Testis (tissue), 3 donors: ENCODE measurements around the gene ANTXR1. TPM values are rescaled to one million over a fixed set of nuclear protein-coding genes. Genes with fewer than 3 reads are reported as not detected.
"Not testable (repeated sequence)": the region's sequence is repeated elsewhere in the genome, so short reads cannot be mapped to it uniquely, and the experiment has no call there.

ENCODE experiments used
- DNase-seq: peaks from one replicate; pipeline ENCODE4 v3.0.0-alpha.2; 2019
- H3K27ac ChIP-seq, 2 donors: fragments of 200-600 bp; sonication (generic); one replicate each; pipeline ENCODE4 v1.5.1; 2019
- H3K27me3 ChIP-seq: fragments of 200-600 bp; sonication (generic); one replicate; pipeline ENCODE4 v1.5.1; 2019
- H3K36me3 ChIP-seq: fragments of 200-600 bp; sonication (generic); one replicate; pipeline ENCODE4 v1.5.1; 2017; ENCODE audit warnings: low read depth; ENCODE audit errors: missing control alignments
- H3K4me1 ChIP-seq: fragments of 200-600 bp; sonication (generic); one replicate; pipeline ENCODE4 v1.5.1; 2019
- H3K4me3 ChIP-seq, 2 donors: fragments of 200-600 bp; sonication (generic); one replicate each; pipeline ENCODE4 v1.5.1; 2017 to 2019
- H3K9me3 ChIP-seq: fragments of 200-600 bp; sonication (generic); one replicate; pipeline ENCODE4 v1.5.1; 2017
- POLR2A ChIP-seq: fragments of 450-650 bp; IDR thresholded peaks from one replicate; pipeline ENCODE4 v1.6.1; 2017; ENCODE audit warnings: antibody characterized with exemption, mild to moderate bottlenecking, moderate library complexity
- WGBS, 2 donors: methylation state at CpG; one replicate each; pipeline ENCODE4 v1.1.5; 2018; 5-methylcytosine and 5-hydroxymethylcytosine counted together
- intact Hi-C: fragments of 100-400 bp; cut with DNase I; formaldehyde crosslinking; loops from one replicate; pipeline ENCODE4 v1.15.1; 2023; ENCODE audit warnings: low total_unique reads
- polyA plus RNA-seq: library from polyadenylated mRNA; stranded (reverse); fragments of 350-450 nt; fragmentation: Illumina TruSeq; extraction: RNeasy Lipid Tissue Mini Kit (QIAGEN cat#74804); gene quantifications from one replicate; pipeline ENCODE4 v1.2.3, GENCODE V29; 2014; ENCODE audit warnings: low read depth, low replicate concordance; ENCODE audit not compliant: insufficient read depth
- total RNA-seq, 2 donors: library from RNA; depleted of rRNA; stranded (reverse); fragments of >200 nt; gene quantifications; one replicate each; pipeline ENCODE4 v1.2.3, GENCODE V29; 2016
- TF ChIP-seq, protein P1 (sequence below), 3 experiments: fragments of 450-650 bp in 2 of 3; fragments of 200-600 bp in 1 of 3; sonication (generic) in 1 of 3; IDR thresholded peaks; one replicate each; pipeline ENCODE4 v1.5.1; 2016 to 2019; ENCODE audit warnings: antibody characterized with exemption in 3 of 3, mild to moderate bottlenecking in 2 of 3, moderate library complexity in 1 of 3

ANTXR1 gene
- total and polyA plus RNA-seq, 3 donors from 2014 or later: 16.6 to 35.7 (median 20.1) TPM

DNA sequence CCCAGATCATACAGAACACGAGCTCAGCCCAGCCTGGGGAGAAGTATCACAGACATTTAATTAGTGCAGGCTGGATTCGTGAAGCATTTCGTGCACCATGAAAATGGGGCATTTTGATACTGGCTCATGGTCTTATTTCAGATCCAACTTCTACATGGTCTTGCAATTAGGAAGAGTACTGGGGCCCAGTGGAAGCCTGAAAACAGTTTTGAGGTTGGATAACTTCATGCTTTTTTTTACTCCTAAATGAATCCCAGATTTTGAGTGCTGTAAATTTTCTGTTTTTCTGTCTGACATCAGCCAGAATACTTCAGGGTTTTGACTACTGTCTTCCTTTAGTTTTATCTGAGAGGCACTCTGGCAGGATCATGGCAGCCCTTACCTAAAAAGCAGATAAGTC lies 213.9 kb downstream of the ANTXR1 start:
- Histone ChIP-seq H3K27me3 (no peaks in the 10 kb centered on the region), H3K9me3 (no peaks in the 10 kb centered on the region), H3K4me3 (no peak overlapping the region), H3K4me1 (peaks cover 7% of the 10 kb centered on the region), H3K27ac (no peak overlapping the region), H3K36me3 (no peaks in the 10 kb centered on the region)
- TF ChIP-seq POLR2A: no peak
- TF ChIP-seq, protein P1, sequence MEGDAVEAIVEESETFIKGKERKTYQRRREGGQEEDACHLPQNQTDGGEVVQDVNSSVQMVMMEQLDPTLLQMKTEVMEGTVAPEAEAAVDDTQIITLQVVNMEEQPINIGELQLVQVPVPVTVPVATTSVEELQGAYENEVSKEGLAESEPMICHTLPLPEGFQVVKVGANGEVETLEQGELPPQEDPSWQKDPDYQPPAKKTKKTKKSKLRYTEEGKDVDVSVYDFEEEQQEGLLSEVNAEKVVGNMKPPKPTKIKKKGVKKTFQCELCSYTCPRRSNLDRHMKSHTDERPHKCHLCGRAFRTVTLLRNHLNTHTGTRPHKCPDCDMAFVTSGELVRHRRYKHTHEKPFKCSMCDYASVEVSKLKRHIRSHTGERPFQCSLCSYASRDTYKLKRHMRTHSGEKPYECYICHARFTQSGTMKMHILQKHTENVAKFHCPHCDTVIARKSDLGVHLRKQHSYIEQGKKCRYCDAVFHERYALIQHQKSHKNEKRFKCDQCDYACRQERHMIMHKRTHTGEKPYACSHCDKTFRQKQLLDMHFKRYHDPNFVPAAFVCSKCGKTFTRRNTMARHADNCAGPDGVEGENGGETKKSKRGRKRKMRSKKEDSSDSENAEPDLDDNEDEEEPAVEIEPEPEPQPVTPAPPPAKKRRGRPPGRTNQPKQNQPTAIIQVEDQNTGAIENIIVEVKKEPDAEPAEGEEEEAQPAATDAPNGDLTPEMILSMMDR (IDR thresholded peaks at IDR 0.05): no peak
- DNase-seq: no peak
- intact Hi-C loops: no loop called here
- 91 to 94% methylated on average over 3 of the region's 3 CpGs for WGBS, 2 donors

GRCh38 chr2:69227716-69228115 lies 214.7 kb downstream of the ANTXR1 start:
- Histone ChIP-seq H3K36me3 (no peaks in the 10 kb centered on the region), H3K9me3 (no peaks in the 10 kb centered on the region), H3K4me1 (peaks cover 3% of the 10 kb centered on the region), H3K27ac (no peak overlapping the region), H3K27me3 (no peaks in the 10 kb centered on the region), H3K4me3 (no peak overlapping the region)
- DNase-seq: no peak
- TF ChIP-seq, protein P1 (IDR thresholded peaks at IDR 0.05): no peak
- no peak for TF ChIP-seq POLR2A
- intact Hi-C loops: no loop called here

- H3K36me3 ChIP-seq, intact Hi-C loops, H3K4me1 ChIP-seq, H3K9me3 ChIP-seq, H3K27me3 ChIP-seq, DNase-seq, H3K4me3 ChIP-seq, H3K27ac ChIP-seq: not testable (repeated sequence)
- WGBS, 2 donors: 85 to 86% methylated on average over 1 of the region's 1 CpG
Observed at GRCh38 chr2:69230946-69231345, 218.0 kb downstream of the ANTXR1 start.

GRCh38 chr2:69231612-69232277 lies 218.8 kb downstream of the ANTXR1 start:
- no peak for DNase-seq
- intact Hi-C loops: no loop called here
- 78 to 80% methylated on average over 6 of the region's 6 CpGs for WGBS, 2 donors
- no peaks in the 10 kb centered on the region for H3K4me1 ChIP-seq
- no peak overlapping the region for H3K27ac ChIP-seq
- no peak for TF ChIP-seq POLR2A
- TF ChIP-seq, protein P1 (IDR thresholded peaks at IDR 0.05): no peak
- H3K27me3 ChIP-seq: no peaks in the 10 kb centered on the region
- H3K9me3 ChIP-seq: no peaks in the 10 kb centered on the region
- no peak overlapping the region for H3K4me3 ChIP-seq
- no peaks in the 10 kb centered on the region for H3K36me3 ChIP-seq

GRCh38 chr2:69235835-69236234 lies 222.9 kb downstream of the ANTXR1 start:
- H3K9me3 ChIP-seq, intact Hi-C loops, H3K4me3 ChIP-seq, DNase-seq, H3K27ac ChIP-seq, H3K27me3 ChIP-seq, H3K36me3 ChIP-seq, H3K4me1 ChIP-seq: not testable (repeated sequence)
- 96 to 97% methylated on average over 4 of the region's 4 CpGs for WGBS, 2 donors

DNA sequence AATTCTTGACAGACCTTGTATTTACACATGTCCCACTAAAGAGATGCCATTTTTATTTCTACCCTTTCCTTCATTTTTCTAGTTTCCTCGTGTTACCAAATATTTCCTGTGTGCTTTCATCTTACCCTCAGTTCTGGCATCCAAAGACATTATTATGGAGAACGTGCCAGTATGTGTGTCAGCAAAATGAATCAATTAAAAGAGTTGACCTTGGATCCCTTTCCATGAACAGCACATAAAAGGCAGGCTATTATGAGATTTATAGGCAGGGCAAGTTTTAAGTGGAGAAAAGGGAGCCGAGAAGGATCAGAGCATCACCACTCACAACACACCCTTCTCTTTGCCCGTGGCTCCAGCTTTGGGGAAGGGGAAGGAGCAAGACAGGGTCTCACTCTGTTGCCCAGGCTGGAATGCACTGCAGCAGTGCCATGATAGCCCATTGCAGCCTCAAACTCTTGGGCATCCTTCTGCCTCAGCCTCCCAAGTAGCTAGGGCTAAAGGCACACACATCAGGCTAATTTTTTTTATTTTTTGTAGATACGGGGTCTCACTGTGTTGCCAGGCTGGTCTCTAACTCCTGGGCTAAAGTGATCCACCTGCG lies 224.2 kb downstream of the ANTXR1 start:
- intact Hi-C loops: no loop called here
- Histone ChIP-seq H3K4me1 (no peaks in the 10 kb centered on the region), H3K36me3 (no peaks in the 10 kb centered on the region), H3K27ac (no peak overlapping the region), H3K9me3 (no peaks in the 10 kb centered on the region), H3K27me3 (no peaks in the 10 kb centered on the region), H3K4me3 (no peak overlapping the region)
- no peak for TF ChIP-seq POLR2A
- TF ChIP-seq, protein P1 (IDR thresholded peaks at IDR 0.05): no peak
- DNase-seq: no peak
- 56 to 57% methylated on average over 6 of the region's 6 CpGs for WGBS, 2 donors
